Gastrocnemius medialis (tissue), 4 donors: ENCODE data around the gene POLR2J2.
"Not testable (repeated sequence)": the region's sequence is repeated elsewhere in the genome, so short reads cannot be mapped to it uniquely, and the experiment has no call there.

Experiments
- CTCF ChIP-seq, 5 experiments: fragments of 450-650 bp in 3 of 5; fragments of 200-600 bp in 2 of 5; sonication (generic) in 2 of 5; IDR thresholded peaks in 4 of 5; conservative IDR thresholded peaks in 1 of 5; 1 replicate in 4 of 5; 2 replicates in 1 of 5; pipeline ENCODE4 v1.5.1; 2016 to 2019; ENCODE audit warnings: antibody characterized with exemption in 5 of 5, mild to moderate bottlenecking in 3 of 5, moderate library complexity in 3 of 5
- POLR2A ChIP-seq, 2 donors: fragments of 450-650 bp; IDR thresholded peaks; one replicate each; pipeline ENCODE4 v1.6.1; 2017; ENCODE audit warnings: antibody characterized with exemption in 2 of 2, mild to moderate bottlenecking in 2 of 2, moderate library complexity in 2 of 2

DNA sequence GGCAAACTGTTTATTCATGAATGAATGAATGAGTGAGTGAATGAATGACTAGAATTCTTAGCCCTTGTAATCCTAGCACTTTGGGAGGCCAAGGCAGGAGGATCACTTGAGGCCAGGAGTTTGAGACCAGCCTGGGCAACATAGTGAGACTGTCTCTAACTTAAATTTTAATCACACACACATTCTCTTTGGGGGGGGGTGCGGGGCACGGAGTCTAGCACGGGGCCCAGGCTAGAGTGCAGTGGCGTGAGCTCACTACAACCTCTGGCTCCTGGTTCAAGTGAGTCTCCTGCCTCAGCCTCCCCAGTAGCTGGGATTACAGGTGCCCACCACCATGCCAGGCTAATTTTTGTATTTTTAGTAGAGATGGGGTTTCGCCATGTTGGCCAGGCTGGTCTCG is 19.1 kb upstream of the POLR2J2 start:
- TF ChIP-seq CTCF (IDR thresholded peaks at IDR 0.05 in 4 of 5, conservative IDR thresholded peaks at IDR 0.05 in 1 of 5); POLR2A (IDR thresholded peaks at IDR 0.05): not testable (repeated sequence)
